Right cardiac atrium (tissue), 5 donors: ENCODE data around the gene SLC17A6. TPM values are rescaled to one million over a fixed set of nuclear protein-coding genes. Genes with fewer than 3 reads are reported as not detected.

Experiments used
- ATAC-seq, 2 donors: fragments of 200-7000 bp; cut with Tn5 transposase; one replicate each; pipeline versions ENCODE4 v1.8.0 to v1.9.1; 2020; ENCODE audit warnings: moderate library complexity in 2 of 2, mild to moderate bottlenecking in 1 of 2
- DNase-seq, 3 donors: peaks; one replicate each; pipeline ENCODE4 v3.0.0-alpha.2; 2020
- H3K27ac ChIP-seq: one replicate; pipeline ENCODE4 v1.5.1; 2013; ENCODE audit warnings: mild to moderate bottlenecking, low read length, control low read depth, moderate library complexity
- H3K27me3 ChIP-seq: one replicate; pipeline ENCODE4 v1.6.1; 2013; ENCODE audit not compliant: control insufficient read depth, insufficient read depth
- H3K4me1 ChIP-seq: one replicate; pipeline ENCODE4 v1.6.1; 2013; ENCODE audit warnings: low read length; ENCODE audit not compliant: control insufficient read depth, insufficient read depth
- H3K4me3 ChIP-seq: one replicate; pipeline ENCODE4 v1.5.1; 2013; ENCODE audit warnings: low read length, control low read depth
- H3K9me3 ChIP-seq: one replicate; pipeline ENCODE4 v1.6.1; 2013; ENCODE audit warnings: low read length; ENCODE audit not compliant: control insufficient read depth
- WGBS: extraction: QIAGEN DNeasy Blood & Tissue Kit; methylation state at CpG from one replicate; pipeline ENCODE4 v1.1.7; 2013; 5-methylcytosine and 5-hydroxymethylcytosine counted together
- intact Hi-C, 4 donors: fragments of 100-400 bp; cut with DNase I; formaldehyde crosslinking; loops; one replicate each; pipeline versions ENCODE4 v1.11.0 to v1.14.0; 2022 to 2023
- polyA plus RNA-seq: library from polyadenylated mRNA; stranded (reverse); fragments of 200-250 nt; gene quantifications from one replicate; pipeline ENCODE4 v1.2.3, GENCODE V29; 2013
- total RNA-seq, 4 donors: library from RNA; stranded (reverse); fragmentation: NEBNext Ultra II Directional; extraction: Animal tissue kit (Norgen Biotek cat#: 25700); gene quantifications; one replicate each; pipeline ENCODE4 v1.2.1, GENCODE V29; 2021
- donor health status: healthy with polysubstance abuse.
- donor health status: DM: no; HTN: yes; CAD: no.
- donor health status: DM: no; HTN: no; CAD: no.
- donor health status: DM: no; HTN: yes; CAD: no; lungs with severe emphysema.
- donor health status: DM: yes; HTN: yes; CAD: no.

SLC17A6 gene
- total and polyA plus RNA-seq, 5 donors: not detected

DNA sequence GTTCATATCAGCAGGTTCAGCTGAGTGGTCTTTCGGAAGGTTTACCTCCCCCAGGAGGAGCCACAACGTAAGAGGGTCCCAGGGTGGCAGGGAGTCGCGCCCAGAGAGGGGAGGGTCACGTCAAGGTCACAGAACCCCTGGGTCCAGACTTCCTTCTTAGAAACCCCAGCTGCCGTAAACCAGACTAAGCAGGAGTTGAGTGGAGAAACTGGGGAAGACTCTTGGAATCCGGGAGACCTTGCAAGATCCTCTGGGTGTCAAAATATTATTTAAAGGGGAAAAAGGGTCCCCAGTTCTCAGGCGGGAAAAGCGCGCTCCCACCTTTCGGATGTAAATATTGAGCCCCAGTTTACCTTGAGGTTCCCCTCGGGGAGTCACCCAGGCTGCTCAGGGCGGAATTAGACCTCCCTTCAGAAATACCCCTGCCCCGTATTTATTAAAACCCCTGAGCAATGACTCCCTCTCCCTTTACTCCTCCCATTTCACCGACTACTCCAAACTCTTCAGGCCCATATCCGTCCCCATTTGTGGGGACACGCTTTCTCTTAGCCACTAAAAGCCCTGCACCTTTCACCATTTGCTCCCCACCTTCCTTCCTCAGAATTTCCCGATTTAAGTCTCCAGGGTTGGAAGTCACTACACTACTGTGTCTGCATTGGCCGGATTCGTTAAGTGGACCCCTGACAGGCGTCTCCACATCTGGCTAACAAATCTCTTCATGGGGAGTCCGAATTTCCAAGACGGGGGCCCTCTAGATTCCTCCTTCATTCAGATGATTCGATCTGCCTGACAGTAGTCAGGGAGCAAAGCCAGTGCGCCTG lies 4.2 kb downstream of the SLC17A6 start:
- DNase-seq (no peak), ATAC-seq (no peak)
- Histone ChIP-seq H3K4me3 (no peak overlapping the region), H3K9me3 (no peaks in the 10 kb centered on the region), H3K27ac (no peak overlapping the region), H3K4me1 (no peaks in the 10 kb centered on the region), H3K27me3 (peaks cover 2% of the 10 kb centered on the region)
- WGBS: 7% methylated on average over 25 of the region's 25 CpGs
- intact Hi-C loops: loop anchor here in 1 of 4 donors (10.0 kb wide), 1 partner anchor 202 kb away; no protein-coding TSS in a partner anchor

DNA sequence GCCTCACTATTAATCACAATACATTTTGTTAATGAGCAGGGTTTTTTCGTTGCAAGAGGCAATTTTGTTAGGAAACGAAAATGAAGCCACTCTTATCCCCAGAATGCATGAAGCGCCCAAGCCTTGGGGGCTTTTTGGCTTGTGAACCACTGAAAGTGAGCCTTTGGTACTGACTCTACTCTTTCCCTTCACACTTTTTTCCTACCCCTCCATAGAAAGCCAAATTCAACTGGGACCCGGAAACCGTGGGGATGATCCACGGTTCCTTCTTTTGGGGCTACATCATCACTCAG lies 4.8 kb downstream of the SLC17A6 start:
- WGBS: 2% methylated on average over 6 of the region's 6 CpGs
- Histone ChIP-seq H3K9me3 (no peaks in the 10 kb centered on the region), H3K27me3 (peaks cover 2% of the 10 kb centered on the region), H3K4me1 (no peaks in the 10 kb centered on the region), H3K27ac (no peak overlapping the region), H3K4me3 (no peak overlapping the region)
- intact Hi-C loops: loop anchor here in 1 of 4 donors (10.0 kb wide), 1 partner anchor 202 kb away; no protein-coding TSS in a partner anchor
- DNase-seq: no peak
- no peak for ATAC-seq

DNA sequence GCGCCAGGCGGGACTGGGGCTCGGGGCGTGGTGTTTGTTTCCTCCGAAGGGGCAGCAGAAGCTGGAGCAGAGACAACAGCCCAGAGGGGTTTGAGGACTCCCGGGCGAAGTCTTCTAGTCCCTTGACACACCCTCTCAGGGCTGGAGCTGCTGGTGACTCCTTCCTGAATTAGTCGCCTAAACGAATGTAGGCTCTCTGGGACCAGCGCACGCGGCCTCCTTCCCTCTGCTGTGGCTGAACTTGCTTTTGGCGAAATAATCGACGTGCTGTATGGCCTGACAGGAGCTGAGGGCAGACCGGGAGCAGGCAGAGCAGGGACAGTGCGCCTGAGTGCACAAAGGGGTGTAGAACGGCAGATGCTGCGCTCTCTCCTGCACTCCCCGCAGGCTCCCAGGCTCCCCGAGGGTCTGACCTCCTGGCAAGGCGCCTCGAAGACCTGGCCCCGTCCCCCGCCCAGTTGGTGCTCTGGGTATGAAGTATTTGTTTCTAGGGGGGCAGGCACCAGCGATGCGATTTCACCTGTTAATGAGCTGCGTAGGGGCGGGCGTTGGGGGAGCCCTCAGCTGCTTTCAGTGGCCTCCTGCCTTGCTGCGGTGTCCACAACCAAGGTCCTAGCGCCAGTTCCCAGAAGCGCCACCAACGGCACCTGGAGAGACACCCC lies 5.3 kb downstream of the SLC17A6 start:
- ATAC-seq: no peak
- WGBS: 1% methylated on average over 34 of the region's 34 CpGs
- Histone ChIP-seq H3K4me3 (no peak overlapping the region), H3K9me3 (no peaks in the 10 kb centered on the region), H3K27me3 (peaks cover 2% of the 10 kb centered on the region), H3K27ac (no peak overlapping the region), H3K4me1 (no peaks in the 10 kb centered on the region)
- peak in 2 of 3 donors; percentile 29 to 37 for DNase-seq
- intact Hi-C loops: loop anchor here in 1 of 4 donors (10.0 kb wide), 1 partner anchor 201 kb away; no protein-coding TSS in a partner anchor

DNA sequence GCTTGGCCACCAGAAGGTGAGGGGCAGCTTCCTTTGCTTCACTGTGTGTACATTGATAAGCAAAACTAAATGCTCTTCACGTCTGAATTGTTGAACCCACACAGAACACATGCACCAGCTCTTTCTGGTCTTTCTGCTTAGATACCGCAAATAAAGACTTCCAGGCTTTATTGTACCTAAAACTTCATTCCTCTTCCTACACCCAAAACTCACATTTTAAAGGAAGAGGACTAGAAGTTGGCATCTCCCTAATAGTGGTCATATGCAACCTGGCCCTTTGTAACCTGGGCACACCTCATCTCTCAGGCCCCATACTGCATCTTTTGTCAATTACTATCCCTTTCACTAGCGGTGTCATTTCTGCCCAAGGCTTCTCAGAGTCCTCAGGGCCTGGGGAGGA lies 5.9 kb downstream of the SLC17A6 start:
- H3K4me1 ChIP-seq: no peaks in the 10 kb centered on the region
- DNase-seq (no peak), ATAC-seq (no peak)
- H3K9me3 ChIP-seq: no peaks in the 10 kb centered on the region
- H3K27ac ChIP-seq: no peak overlapping the region
- H3K27me3 ChIP-seq: peaks cover 2% of the 10 kb centered on the region
- H3K4me3 ChIP-seq: no peak overlapping the region
- intact Hi-C loops: loop anchor here in 1 of 4 donors (10.0 kb wide), 1 partner anchor 201 kb away; no protein-coding TSS in a partner anchor
- 8% methylated on average over 3 of the region's 3 CpGs for WGBS

DNA sequence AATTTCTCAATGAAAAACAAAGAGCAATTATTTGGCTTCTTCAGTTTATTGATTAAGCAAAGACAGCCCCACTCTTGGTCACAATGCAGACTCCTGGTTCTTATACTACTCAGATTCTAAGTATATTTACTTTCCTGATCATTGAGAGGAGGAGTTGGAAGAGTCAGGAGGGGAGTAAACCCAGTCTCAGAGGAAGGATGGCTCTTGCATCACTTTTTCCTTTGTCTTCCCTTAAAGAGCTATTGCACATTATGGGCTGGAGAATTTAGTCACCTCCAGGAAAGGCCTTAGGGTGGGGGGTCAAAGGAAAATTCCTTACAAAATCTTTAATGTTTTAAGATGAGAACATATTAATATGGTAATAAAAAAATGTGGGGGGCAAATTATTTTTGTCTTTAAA lies 8.1 kb downstream of the SLC17A6 start:
- intact Hi-C loops: loop anchor here in 1 of 4 donors (10.0 kb wide), 1 partner anchor 199 kb away; no protein-coding TSS in a partner anchor
- ATAC-seq: no peak
- DNase-seq: no peak
- Histone ChIP-seq H3K4me3 (no peak overlapping the region), H3K4me1 (no peaks in the 10 kb centered on the region), H3K9me3 (no peaks in the 10 kb centered on the region), H3K27me3 (peaks cover 2% of the 10 kb centered on the region), H3K27ac (no peak overlapping the region)

DNA sequence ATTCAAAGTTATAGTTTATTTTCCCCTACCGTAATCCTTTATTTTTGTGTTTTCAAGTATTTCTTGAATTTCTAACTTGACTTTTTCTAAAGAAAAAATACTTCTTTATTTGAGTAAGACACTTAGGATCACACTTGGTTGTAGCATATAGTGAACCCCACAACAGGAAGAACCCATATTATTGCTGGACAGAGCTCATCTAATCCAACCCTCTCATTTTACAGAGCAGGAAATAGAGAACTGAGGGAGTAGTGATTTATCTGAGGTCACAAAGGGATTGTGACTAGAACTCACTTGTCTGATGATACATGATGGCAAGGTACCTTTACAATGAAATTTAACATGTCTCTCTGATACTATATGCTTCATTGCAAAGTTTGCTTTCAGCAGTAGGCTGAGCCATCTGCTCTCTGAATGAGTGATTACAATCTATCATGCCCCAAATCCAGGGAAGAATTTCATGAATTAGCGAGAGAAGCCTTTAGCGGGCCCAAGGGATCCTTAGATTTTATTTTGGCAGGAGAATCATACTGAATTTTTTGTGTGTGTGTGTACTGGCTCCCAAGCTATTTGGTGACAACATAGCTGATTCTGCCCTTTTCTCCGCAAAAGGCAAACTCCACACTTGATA lies 9.8 kb downstream of the SLC17A6 start:
- Histone ChIP-seq H3K4me3 (no peak overlapping the region), H3K9me3 (no peaks in the 10 kb centered on the region), H3K4me1 (no peaks in the 10 kb centered on the region), H3K27ac (no peak overlapping the region), H3K27me3 (peaks cover 2% of the 10 kb centered on the region)
- DNase-seq: no peak
- 82% methylated on average over 4 of the region's 4 CpGs for WGBS
- intact Hi-C loops: loop anchor here in 1 of 4 donors (10.0 kb wide), 1 partner anchor 197 kb away; no protein-coding TSS in a partner anchor
- ATAC-seq: no peak

DNA sequence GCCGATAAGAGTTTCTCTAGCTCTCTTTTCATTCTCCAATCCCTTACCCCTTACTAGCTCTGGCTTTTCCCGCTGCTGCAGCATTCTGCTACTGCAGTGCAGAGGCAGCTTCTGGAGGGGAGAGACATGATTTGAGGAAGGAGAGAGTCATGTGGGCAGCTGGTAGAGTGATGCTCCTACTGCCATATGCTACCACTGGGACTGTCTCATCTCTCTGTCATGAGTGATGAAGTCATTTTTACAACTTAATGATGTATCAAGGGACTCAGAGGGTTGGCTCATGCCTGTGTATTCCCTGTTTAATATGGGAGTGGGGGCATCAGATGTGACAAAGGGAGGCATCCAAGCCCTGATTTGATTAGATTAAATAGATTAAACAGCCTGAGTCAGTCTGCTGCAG lies 11.3 kb downstream of the SLC17A6 start:
- DNase-seq (no peak), ATAC-seq (no peak)
- no peak overlapping the region for H3K27ac ChIP-seq
- H3K9me3 ChIP-seq: no peaks in the 10 kb centered on the region
- WGBS: 61% methylated on average over 2 of the region's 2 CpGs
- no peaks in the 10 kb centered on the region for H3K4me1 ChIP-seq
- H3K4me3 ChIP-seq: no peak overlapping the region
- H3K27me3 ChIP-seq: peaks cover 2% of the 10 kb centered on the region
- intact Hi-C loops: loop anchor here in 1 of 4 donors (10.0 kb wide), 1 partner anchor 195 kb away; no protein-coding TSS in a partner anchor

DNA sequence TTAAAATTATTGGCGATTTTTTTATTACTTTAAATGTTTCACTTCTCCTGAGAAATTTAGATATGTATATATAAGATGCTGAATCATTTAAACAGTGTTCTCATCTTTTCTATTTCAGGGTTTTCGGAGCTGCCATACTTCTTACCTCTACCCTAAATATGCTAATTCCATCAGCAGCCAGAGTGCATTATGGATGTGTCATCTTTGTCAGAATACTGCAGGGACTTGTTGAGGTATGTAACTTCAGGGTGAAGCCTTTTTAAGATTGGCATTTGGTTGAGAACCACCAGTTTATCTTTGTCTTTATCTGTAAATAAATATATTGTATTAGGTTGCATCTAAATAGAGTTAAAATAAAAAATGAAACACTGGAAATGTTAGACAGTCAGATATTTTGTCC lies 21.1 kb downstream of the SLC17A6 start:
- WGBS: 75% methylated on average over 2 of the region's 2 CpGs
- Histone ChIP-seq H3K9me3 (no peaks in the 10 kb centered on the region), H3K27ac (no peak overlapping the region), H3K4me3 (no peak overlapping the region), H3K4me1 (no peaks in the 10 kb centered on the region), H3K27me3 (no peaks in the 10 kb centered on the region)
- intact Hi-C loops: no loop called here
- DNase-seq: no peak
- no peak for ATAC-seq

DNA sequence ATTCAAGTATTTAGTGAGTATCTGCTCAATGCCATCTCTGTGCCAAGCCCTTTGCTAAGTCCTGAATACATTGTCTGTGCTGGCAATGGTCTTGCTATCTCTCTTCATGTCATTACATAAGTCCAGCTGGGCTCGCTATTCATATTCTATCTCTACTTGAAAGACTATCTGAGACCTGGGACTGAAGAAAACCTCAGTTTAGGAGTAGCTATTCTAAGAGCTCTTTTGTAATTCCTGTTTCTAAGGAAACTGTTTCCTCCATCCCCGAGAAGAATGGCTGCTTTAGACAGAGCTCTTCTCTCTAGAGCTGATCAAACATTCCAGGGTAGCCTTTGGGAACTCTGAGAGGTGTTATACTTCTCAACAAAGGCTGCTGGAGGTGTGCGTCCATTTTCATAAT lies 33.0 kb downstream of the SLC17A6 start:
- ATAC-seq (no peak), DNase-seq (no peak)
- WGBS: 29% methylated on average over 3 of the region's 3 CpGs
- Histone ChIP-seq H3K27ac (no peak overlapping the region), H3K4me1 (no peaks in the 10 kb centered on the region), H3K4me3 (no peak overlapping the region), H3K27me3 (no peaks in the 10 kb centered on the region), H3K9me3 (no peaks in the 10 kb centered on the region)
- intact Hi-C loops: no loop called here

DNA sequence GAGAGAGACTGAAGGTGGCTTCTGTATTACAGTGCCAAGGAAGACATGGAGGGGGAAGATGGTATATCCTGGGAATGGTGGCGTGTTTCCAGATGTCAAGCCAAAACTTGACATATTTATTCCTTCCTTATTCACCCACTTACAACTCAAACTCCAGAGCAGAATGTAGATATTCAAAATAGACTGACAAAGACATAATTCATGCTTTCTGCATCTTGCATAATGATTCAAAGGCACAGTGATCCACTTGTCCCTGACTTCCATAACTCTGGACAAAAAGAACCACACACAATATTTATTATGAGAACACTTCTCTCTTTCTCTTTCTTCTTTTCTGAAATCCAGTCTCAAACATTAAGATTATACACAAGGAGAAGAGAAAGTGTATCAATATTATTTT lies 48.9 kb downstream of the SLC17A6 start:
- WGBS: 73% methylated on average over 1 of the region's 1 CpG
- ATAC-seq (no peak), DNase-seq (no peak)
- H3K4me3 ChIP-seq: no peak overlapping the region
- no peaks in the 10 kb centered on the region for H3K4me1 ChIP-seq
- no peaks in the 10 kb centered on the region for H3K9me3 ChIP-seq
- no peak overlapping the region for H3K27ac ChIP-seq
- H3K27me3 ChIP-seq: no peaks in the 10 kb centered on the region
- intact Hi-C loops: no loop called here
